ENCODE results near the gene ASXL1.

The ASXL1 gene

GRCh38 chr20:32441638-32442037 lies 83.5 kb downstream of the ASXL1 start:
- Mint-ChIP-seq H3K9me3 (no peaks in the 10 kb centered on the region), H3K4me1 (peaks cover 59% of the 10 kb centered on the region), H3K27ac (no peak overlapping the region), H3K27me3 (no peaks in the 10 kb centered on the region), H3K36me3 (ENCODE audit: low read depth) (peaks cover 34% of the 10 kb centered on the region), H3K4me3 (no peak overlapping the region)
- ATAC-seq (no peak), DNase-seq (no peak)

- Mint-ChIP-seq H3K27me3 (no peaks in the 10 kb centered on the region), H3K4me3 (no peak overlapping the region), H3K9me3 (no peaks in the 10 kb centered on the region), H3K27ac (peak overlapping the region; percentile 9), H3K36me3 (ENCODE audit: low read depth) (peaks cover 30% of the 10 kb centered on the region), H3K4me1 (peaks cover 56% of the 10 kb centered on the region)
- no peak for ATAC-seq
- DNase-seq: no peak
These were observed 84.7 kb downstream of the ASXL1 start for GRCh38 chr20:32442630-32443373.

- H3K27ac Mint-ChIP-seq: peak overlapping the region; percentile 5
- ATAC-seq: no peak
- no peaks in the 10 kb centered on the region for H3K9me3 Mint-ChIP-seq
- no peak overlapping the region for H3K4me3 Mint-ChIP-seq
- H3K27me3 Mint-ChIP-seq: no peaks in the 10 kb centered on the region
- no peak for DNase-seq
- peaks cover 50% of the 10 kb centered on the region for H3K4me1 Mint-ChIP-seq
- H3K36me3 Mint-ChIP-seq (ENCODE audit: low read depth): peaks cover 27% of the 10 kb centered on the region
These were observed 85.3 kb downstream of the ASXL1 start for GRCh38 chr20:32443386-32443974.

- H3K4me1 Mint-ChIP-seq: peaks cover 39% of the 10 kb centered on the region
- no peak for DNase-seq
- ATAC-seq: no peak
- H3K9me3 Mint-ChIP-seq: no peaks in the 10 kb centered on the region
- H3K27me3 Mint-ChIP-seq: no peaks in the 10 kb centered on the region
- H3K4me3 Mint-ChIP-seq: no peak overlapping the region
- H3K27ac Mint-ChIP-seq: peak overlapping the region; percentile 72
- peaks cover 16% of the 10 kb centered on the region for H3K36me3 Mint-ChIP-seq (ENCODE audit: low read depth)
These were observed 86.5 kb downstream of the ASXL1 start for GRCh38 chr20:32444474-32445220.

- Mint-ChIP-seq H3K36me3 (ENCODE audit: low read depth) (peaks cover 13% of the 10 kb centered on the region), H3K4me1 (peaks cover 33% of the 10 kb centered on the region), H3K27ac (peak overlapping the region; percentile 72), H3K9me3 (no peaks in the 10 kb centered on the region), H3K4me3 (no peak overlapping the region), H3K27me3 (no peaks in the 10 kb centered on the region)
- DNase-seq (no peak), ATAC-seq (peak; percentile 56)
These were observed 87.6 kb downstream of the ASXL1 start for GRCh38 chr20:32445539-32446273.

- Mint-ChIP-seq H3K4me1 (peaks cover 31% of the 10 kb centered on the region), H3K27ac (no peak overlapping the region), H3K4me3 (no peak overlapping the region), H3K27me3 (no peaks in the 10 kb centered on the region), H3K36me3 (ENCODE audit: low read depth) (peaks cover 13% of the 10 kb centered on the region), H3K9me3 (no peaks in the 10 kb centered on the region)
- ATAC-seq (no peak), DNase-seq (no peak)
These were observed 88.4 kb downstream of the ASXL1 start for GRCh38 chr20:32446301-32447100.

GRCh38 chr20:32447136-32448027 lies 89.3 kb downstream of the ASXL1 start:
- Mint-ChIP-seq H3K4me1 (peaks cover 30% of the 10 kb centered on the region), H3K27ac (no peak overlapping the region), H3K27me3 (no peaks in the 10 kb centered on the region), H3K9me3 (no peaks in the 10 kb centered on the region), H3K4me3 (no peak overlapping the region), H3K36me3 (ENCODE audit: low read depth) (peaks cover 13% of the 10 kb centered on the region)
- DNase-seq: no peak
- no peak for ATAC-seq

GRCh38 chr20:32448306-32449056 lies 90.3 kb downstream of the ASXL1 start:
- Mint-ChIP-seq H3K9me3 (no peaks in the 10 kb centered on the region), H3K27ac (no peak overlapping the region), H3K27me3 (no peaks in the 10 kb centered on the region), H3K4me1 (peaks cover 23% of the 10 kb centered on the region), H3K4me3 (no peak overlapping the region), H3K36me3 (ENCODE audit: low read depth) (peaks cover 14% of the 10 kb centered on the region)
- no peak for ATAC-seq
- no peak for DNase-seq

GRCh38 chr20:32449057-32449889 lies 91.1 kb downstream of the ASXL1 start:
- ATAC-seq (no peak), DNase-seq (no peak)
- peaks cover 14% of the 10 kb centered on the region for H3K36me3 Mint-ChIP-seq (ENCODE audit: low read depth)
- H3K9me3 Mint-ChIP-seq: no peaks in the 10 kb centered on the region
- peaks cover 17% of the 10 kb centered on the region for H3K4me1 Mint-ChIP-seq
- no peaks in the 10 kb centered on the region for H3K27me3 Mint-ChIP-seq
- H3K4me3 Mint-ChIP-seq: no peak overlapping the region
- H3K27ac Mint-ChIP-seq: peak overlapping the region; percentile 36

- Mint-ChIP-seq H3K4me1 (peaks cover 13% of the 10 kb centered on the region), H3K27me3 (no peaks in the 10 kb centered on the region), H3K9me3 (no peaks in the 10 kb centered on the region), H3K27ac (peak overlapping the region; percentile 53), H3K4me3 (no peak overlapping the region), H3K36me3 (ENCODE audit: low read depth) (peaks cover 12% of the 10 kb centered on the region)
- DNase-seq: no peak
- no peak for ATAC-seq
These were observed 91.8 kb downstream of the ASXL1 start for GRCh38 chr20:32449890-32450401.

- peaks cover 7% of the 10 kb centered on the region for H3K36me3 Mint-ChIP-seq (ENCODE audit: low read depth)
- no peak overlapping the region for H3K4me3 Mint-ChIP-seq
- no peaks in the 10 kb centered on the region for H3K27me3 Mint-ChIP-seq
- no peak for DNase-seq
- H3K9me3 Mint-ChIP-seq: no peaks in the 10 kb centered on the region
- no peak overlapping the region for H3K27ac Mint-ChIP-seq
- H3K4me1 Mint-ChIP-seq: peaks cover 7% of the 10 kb centered on the region
- no peak for ATAC-seq
These were observed 92.4 kb downstream of the ASXL1 start for GRCh38 chr20:32450484-32451061.

GRCh38 chr20:32451340-32451681 lies 93.2 kb downstream of the ASXL1 start:
- no peak overlapping the region for H3K27ac Mint-ChIP-seq
- ATAC-seq (no peak), DNase-seq (no peak)
- no peaks in the 10 kb centered on the region for H3K9me3 Mint-ChIP-seq
- H3K36me3 Mint-ChIP-seq (ENCODE audit: low read depth): peaks cover 7% of the 10 kb centered on the region
- H3K27me3 Mint-ChIP-seq: no peaks in the 10 kb centered on the region
- H3K4me1 Mint-ChIP-seq: peaks cover 2% of the 10 kb centered on the region
- H3K4me3 Mint-ChIP-seq: no peak overlapping the region

Data from activated naive CD8-positive, alpha-beta T cell treated with anti-CD3 and anti-CD28 coated beads, Interleukin-2, amount 50 U/mL, for 24 hours (primary cell).